GM21360 (cell line): ENCODE data around the gene ITGA7.

ENCODE experiments used
- ATAC-seq: cut with Tn5 transposase; IDR thresholded peaks from one replicate; pipeline ENCODE4 v1.9.1; 2021; ENCODE audit warnings: mild to moderate bottlenecking, moderate library complexity; ENCODE audit not compliant: unreplicated experiment

The ITGA7 gene

GRCh38 chr12:55733858-55734257, 26.2 kb upstream of the ITGA7 start:
- no peak for ATAC-seq

GRCh38 chr12:55733021-55733555, 25.4 kb upstream of the ITGA7 start:
- ATAC-seq: no peak

GRCh38 chr12:55732288-55732687, 24.6 kb upstream of the ITGA7 start:
- no peak for ATAC-seq

GRCh38 chr12:55729819-55730818, 22.4 kb upstream of the ITGA7 start:
- ATAC-seq: peak; percentile 30

- ATAC-seq: peak; percentile 69
Observed at GRCh38 chr12:55728939-55729818, 21.5 kb upstream of the ITGA7 start, which contains the start of gene CD63. Gene CD63, minus strand, starts transcription at chr12:55729009. Its CDS starts 668 bp downstream, at chr12:55728341.

GRCh38 chr12:55728186-55728938, 20.7 kb upstream of the ITGA7 start:
- ATAC-seq: peak; percentile 9

GRCh38 chr12:55727643-55728185, 20.0 kb upstream of the ITGA7 start:
- no peak for ATAC-seq

- ATAC-seq: no peak
Observed at GRCh38 chr12:55726971-55727370, 19.3 kb upstream of the ITGA7 start.

- no peak for ATAC-seq
Observed at GRCh38 chr12:55725556-55725955, 17.9 kb upstream of the ITGA7 start.

GRCh38 chr12:55724940-55725309, 17.2 kb upstream of the ITGA7 start:
- no peak for ATAC-seq

GRCh38 chr12:55724226-55724939, 16.7 kb upstream of the ITGA7 start:
- ATAC-seq: no peak

- ATAC-seq: no peak
Observed at GRCh38 chr12:55723516-55724225, 16.0 kb upstream of the ITGA7 start.

- ATAC-seq: no peak
Observed at GRCh38 chr12:55722948-55723347, 15.2 kb upstream of the ITGA7 start.

GRCh38 chr12:55721601-55722213, 14.0 kb upstream of the ITGA7 start:
- ATAC-seq: no peak

- ATAC-seq: no peak
Observed at GRCh38 chr12:55720894-55721444, 13.3 kb upstream of the ITGA7 start.

GRCh38 chr12:55720071-55720564, 12.4 kb upstream of the ITGA7 start, which contains the start of gene RDH5:
Gene RDH5, plus strand, starts transcription at chr12:55720393. Its CDS starts 792 bp downstream, at chr12:55721185.
- ATAC-seq: no peak

- no peak for ATAC-seq
Observed at GRCh38 chr12:55719371-55719770, 11.7 kb upstream of the ITGA7 start.
